KG1 (cell line): ENCODE data around the gene LRRN2.
"Not testable (repeated sequence)": the region's sequence is repeated elsewhere in the genome, so short reads cannot be mapped to it uniquely, and the experiment has no call there.

Experiments
- DNase-seq: peaks from one replicate; lab custom pipeline; 2025; lab: John Stamatoyannopoulos, UW

LRRN2 gene

GRCh38 chr1:204685236-204686006 is at the start of gene LRRN2:
LRRN2 (minus strand) TSS chr1:204685738; CDS start chr1:204619992, 65,746 bp downstream.
- no peak for DNase-seq

DNA sequence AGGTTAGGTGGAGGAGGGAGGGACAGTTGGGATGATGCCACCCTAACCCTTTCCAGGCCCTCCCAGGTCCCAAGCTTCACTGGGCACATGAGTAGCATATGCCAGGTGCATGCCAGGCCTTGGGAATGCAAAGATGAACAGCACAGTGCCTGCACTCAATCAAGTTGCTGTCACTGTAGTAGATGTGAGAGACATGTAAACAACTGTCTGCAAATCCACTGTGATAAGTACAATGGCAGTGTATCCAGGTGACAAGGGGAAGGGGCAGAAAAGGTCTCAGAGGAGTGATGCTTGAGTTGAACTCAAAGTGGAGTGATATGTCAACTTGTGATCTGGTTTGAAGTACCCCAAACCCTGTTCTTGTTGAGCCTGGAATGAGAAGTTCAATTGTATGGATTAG is 49.5 kb upstream of the LRRN2 start:
- DNase-seq, result no peak

- no peak for DNase-seq
Observed at GRCh38 chr1:204733869-204734596, 48.5 kb upstream of the LRRN2 start.

DNA sequence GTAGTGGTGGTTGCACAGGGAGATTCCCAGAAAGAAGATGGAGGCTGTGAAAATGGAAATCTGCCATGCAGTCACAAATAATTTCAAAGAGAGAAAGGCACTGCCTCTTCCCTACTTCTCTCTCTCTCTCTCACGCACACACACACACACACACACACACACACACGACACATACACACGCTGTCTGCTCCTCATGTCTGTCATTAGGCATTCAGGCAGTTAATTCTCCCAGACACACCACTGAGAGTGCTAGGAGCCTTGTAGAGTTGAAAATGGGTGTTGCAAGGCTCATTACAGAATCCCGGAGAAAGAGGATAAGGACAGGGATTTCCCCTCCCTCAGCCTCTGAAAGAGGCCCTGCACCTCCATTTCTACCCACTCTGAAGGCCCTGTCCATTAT is 47.8 kb upstream of the LRRN2 start:
- no peak for DNase-seq

DNA sequence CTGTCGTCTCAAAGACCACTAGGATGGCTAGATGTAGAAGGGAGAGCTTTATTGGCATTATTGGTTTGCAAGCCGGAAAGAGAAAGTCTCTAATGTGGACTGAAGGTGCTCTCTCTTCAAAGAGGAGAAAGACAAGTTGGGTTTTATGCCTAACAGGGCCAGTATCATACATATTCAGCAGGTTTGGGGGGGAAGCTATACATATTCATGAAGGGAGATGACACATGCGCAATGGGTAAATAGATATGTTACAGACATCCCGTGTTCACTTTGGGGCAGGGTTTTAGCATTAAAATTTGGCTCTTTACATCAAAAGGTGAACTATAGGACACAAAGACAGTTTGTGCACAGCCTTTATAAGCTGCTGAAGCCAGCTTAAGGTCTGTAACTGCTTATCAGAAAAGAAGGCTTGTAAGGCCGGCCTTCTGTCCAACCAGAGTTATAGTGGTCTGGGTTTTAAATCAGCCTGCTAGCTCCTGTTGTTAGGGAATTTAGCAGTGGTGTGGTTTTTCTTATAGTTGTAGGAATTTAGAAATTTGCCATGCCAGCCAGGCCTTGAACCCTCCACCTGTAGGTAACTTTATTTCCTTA is 46.5 kb upstream of the LRRN2 start:
- DNase-seq, result no peak

- DNase-seq, result no peak
Observed at GRCh38 chr1:204731509-204731908, 46.0 kb upstream of the LRRN2 start.

- no peak for DNase-seq
Observed at GRCh38 chr1:204730826-204731459, 45.4 kb upstream of the LRRN2 start.

GRCh38 chr1:204729516-204729915 is 44.0 kb upstream of the LRRN2 start:
- DNase-seq, result no peak

DNA sequence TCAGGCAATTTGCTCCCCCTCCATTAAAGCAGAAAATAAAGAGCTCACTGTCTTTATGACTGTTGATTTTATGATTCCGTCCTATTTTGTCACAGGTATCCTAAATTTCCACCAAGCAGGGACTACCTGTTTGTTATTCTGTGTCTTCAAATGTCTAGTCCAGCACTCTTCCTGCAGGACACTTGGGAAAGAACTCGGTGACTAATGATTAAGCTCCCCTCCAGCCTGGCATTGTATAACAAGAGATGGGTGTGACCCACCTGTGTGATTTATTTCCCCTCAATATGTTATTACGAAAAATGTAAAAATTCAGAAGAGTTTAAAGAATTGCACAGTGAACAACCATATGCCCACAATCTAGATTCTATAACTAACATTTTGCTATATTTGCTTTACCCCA is 42.9 kb upstream of the LRRN2 start:
- DNase-seq, result no peak

DNA sequence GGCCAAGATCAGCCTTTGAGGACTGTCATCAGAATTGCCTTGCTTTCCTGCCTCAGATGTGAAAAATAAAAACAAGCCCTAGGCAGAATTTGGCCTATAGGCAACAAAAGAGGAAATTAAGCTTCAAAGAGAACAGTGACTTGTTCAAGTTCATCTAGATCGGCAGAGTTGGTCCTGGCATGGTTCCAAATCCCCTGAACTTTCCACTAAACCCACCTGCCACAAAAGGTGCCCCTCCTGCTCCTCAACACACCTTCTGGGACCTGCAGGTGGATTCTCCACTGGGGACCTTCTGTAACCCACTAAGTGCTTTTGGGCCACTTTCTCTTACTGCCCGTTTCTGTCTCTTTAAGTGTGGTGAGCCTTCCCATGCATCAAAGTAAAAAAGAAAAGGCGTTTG is 42.5 kb upstream of the LRRN2 start:
- DNase-seq, result no peak

DNA sequence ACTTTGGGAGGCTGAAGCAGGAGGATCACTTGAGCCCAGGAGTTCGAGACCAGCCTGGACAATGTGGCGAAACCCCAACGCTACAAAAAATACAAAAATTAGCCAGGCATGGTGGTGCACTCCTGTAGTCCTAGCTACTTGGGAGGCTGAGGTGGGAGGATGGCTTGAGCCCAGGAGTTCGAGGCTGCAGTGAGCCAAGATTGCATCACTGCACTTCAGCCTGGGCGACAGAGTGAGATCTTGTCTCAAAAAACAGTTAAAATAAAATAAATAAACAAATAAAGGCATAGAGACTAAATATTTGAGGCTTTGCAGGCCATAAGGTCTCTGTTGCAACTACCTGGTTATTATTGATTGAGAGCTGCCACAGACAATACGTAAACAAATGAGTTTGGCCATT is 41.9 kb upstream of the LRRN2 start:
- not testable (repeated sequence) for DNase-seq

DNA sequence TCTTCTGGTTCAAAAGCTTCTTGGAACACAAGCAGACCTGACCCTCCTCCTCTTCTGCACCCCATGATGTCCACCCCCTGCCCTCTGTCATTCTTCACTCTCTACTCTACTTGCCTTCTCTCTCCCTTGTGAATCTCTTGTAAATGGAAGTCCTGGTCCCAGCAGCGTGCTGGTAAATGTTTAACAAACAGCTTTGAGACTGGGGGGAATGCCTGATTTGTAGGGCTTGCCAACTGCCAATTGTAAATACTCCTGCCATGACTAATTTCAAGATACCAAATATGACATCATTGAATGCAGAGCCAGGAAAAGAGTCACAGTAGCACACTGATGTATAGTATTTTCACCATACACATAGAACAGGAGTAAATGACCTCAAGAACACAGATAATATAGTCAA is 40.9 kb upstream of the LRRN2 start:
- no peak for DNase-seq

- no peak for DNase-seq
Observed at GRCh38 chr1:204725821-204726448, 40.4 kb upstream of the LRRN2 start.

DNA sequence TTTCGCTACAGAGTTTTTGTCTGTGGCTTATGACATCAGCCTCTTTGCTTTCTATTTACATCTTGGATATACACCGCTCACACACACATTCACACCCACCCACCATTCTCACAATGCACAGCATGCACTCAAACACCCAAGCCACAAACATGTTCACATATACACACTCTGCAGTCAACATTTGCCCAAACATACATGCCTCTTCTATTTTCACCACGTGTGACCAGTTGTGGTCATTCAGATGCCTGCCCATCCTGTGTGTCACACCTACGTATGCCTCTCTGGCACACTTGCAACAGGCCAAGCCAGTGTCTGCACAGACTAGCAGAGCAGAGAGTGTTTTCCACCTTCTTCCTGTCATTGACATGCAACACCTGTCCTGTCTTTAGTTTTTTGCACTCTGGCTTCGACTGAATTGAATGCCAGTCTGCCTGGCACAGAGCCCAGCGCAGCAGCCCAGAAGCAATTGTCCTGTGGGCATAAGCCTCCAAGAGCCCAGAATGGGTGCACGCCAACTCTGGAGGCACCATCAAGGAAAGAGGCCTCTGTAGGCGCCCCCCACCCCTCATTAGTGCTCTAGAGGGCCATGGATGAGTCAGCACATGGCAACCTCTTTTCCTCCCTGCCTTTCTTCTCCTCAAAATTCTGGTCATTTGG is 37.7 kb upstream of the LRRN2 start:
- no peak for DNase-seq

DNA sequence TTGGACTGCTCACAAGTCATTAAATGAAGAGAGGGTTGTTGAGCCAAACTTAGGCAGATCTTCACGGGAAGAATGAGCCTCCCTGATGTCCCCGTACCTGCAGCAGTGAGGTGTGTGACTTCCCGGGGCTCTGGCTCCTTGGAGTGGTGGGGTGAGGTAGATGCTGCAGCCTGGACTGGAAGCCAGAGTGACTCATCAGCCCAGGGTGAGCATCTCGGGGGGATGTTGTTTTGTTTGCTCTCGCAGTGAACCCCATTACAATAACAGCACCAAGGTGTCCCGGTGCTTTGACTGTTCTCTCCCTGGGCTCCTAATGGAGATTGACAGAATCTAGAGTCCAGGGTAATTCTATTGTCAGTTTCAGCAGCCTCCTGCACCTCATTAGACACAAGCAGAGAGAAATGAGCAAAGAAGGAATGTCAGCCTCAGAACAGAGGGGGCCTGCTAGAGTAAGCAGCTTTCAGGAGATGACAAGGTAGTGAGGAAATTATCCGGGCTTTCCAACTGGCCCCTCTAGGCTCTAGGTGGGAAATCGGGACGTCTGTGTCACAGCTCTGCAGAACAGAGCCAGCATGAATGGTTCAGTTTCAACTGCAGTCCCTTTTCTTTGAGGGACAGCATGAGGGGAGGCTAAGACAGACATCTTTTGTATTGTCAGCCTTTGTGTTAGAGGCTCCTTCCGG is 36.0 kb upstream of the LRRN2 start:
- no peak for DNase-seq

- DNase-seq, result no peak
Observed at GRCh38 chr1:204716660-204717059, 31.1 kb upstream of the LRRN2 start.

GRCh38 chr1:204714861-204715511 is 29.4 kb upstream of the LRRN2 start:
- DNase-seq, result no peak

DNA sequence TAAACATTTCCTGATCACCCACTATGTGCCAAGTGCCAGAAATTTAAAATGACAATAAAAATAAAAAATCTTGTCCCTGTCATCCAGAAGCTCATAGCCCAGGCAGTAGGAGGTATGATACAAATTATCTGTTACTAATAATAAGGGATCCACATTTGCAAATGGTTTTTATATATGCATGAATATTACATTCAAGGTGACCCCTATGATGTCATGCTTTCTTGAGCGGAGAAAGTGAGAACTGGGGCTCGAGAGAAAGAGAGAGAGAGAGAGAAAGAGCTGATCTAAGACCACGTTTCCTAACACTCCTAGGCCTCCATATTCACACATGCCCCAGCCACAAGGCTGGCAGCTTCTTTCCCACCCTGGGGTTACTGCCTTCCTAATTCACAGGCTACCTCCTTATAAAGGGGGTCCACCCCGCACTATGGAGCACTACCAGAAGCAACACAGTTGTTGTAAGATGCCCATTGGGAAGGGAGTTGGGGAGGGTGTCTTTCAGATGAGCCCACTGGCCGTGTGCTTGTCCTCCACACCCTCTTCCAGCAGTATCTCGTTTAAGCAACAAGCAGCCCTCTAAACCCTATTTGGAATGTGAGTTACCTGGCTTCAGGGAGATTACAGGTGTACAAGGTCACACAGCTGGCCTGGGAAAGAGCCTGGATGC is 28.8 kb upstream of the LRRN2 start:
- no peak for DNase-seq

- no peak for DNase-seq
Observed at GRCh38 chr1:204713541-204713940, 28.0 kb upstream of the LRRN2 start.
